ENCODE results near the gene SLC25A45. TPM values are rescaled to one million over a fixed set of nuclear protein-coding genes. Genes with fewer than 3 reads are reported as not detected.
A peak's percentile ranks its signal among the peaks of the same experiment; 100 is the strongest.

SLC25A45 gene
- total and polyA plus RNA-seq, 2 donors from 2014 or later, result 4.1 to 14.7 TPM

DNA sequence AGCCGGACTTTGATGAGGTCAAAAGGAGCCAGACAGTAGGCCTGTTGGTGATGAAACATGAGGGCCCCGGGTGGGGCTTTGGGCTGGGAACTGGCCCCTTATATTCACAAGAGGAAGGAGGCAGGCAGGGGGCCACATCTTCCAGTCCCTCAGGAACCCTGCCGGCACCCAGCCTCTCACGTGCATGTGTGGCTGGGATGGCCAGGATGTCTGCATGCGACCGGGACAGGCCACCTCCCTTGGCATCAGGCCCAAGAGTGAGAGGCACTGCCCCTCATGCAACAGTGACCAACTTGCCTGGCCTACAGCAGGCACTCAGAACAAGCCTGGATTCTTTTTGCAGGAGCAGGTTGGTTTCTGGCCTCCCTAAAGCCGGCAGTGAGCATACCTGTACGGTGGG, 5.4 kb downstream of the SLC25A45 start:
- H3K4me3 ChIP-seq (ENCODE audit: low read length in 3 of 3), result no peak overlapping the region
- H3K27ac ChIP-seq (ENCODE audit: low read depth in 2 of 2, low read length in 2 of 2), result no peak overlapping the region
- H3K27me3 ChIP-seq (ENCODE audit: control insufficient read depth, insufficient read depth, low read length), result no peaks in the 10 kb centered on the region
- intact Hi-C loops (cut with DNase I), result no loop called here
- peak in 1 of 5 donors; percentile 48 for DNase-seq
- no peak for FAIRE-seq
- H3K36me3 ChIP-seq (ENCODE audit: control insufficient read depth in 2 of 3, insufficient read depth in 3 of 3, low read length in 3 of 3), result no peaks in the 10 kb centered on the region
- H3K9ac ChIP-seq (ENCODE audit: low read length in 3 of 3), result peak overlapping the region in 1 of 3 donors; percentile 0
- peaks cover 0 to 42% (median 42%) of the 10 kb centered on the region in 3 donors for H3K4me1 ChIP-seq (ENCODE audit: control insufficient read depth in 2 of 3, insufficient read depth in 2 of 3, low read depth in 1 of 3, low read length in 3 of 3)
- H3K9me3 ChIP-seq (ENCODE audit: control insufficient read depth in 2 of 3, insufficient read depth in 1 of 3, low read length in 3 of 3), result no peaks in the 10 kb centered on the region
- TF ChIP-seq, protein P1, sequence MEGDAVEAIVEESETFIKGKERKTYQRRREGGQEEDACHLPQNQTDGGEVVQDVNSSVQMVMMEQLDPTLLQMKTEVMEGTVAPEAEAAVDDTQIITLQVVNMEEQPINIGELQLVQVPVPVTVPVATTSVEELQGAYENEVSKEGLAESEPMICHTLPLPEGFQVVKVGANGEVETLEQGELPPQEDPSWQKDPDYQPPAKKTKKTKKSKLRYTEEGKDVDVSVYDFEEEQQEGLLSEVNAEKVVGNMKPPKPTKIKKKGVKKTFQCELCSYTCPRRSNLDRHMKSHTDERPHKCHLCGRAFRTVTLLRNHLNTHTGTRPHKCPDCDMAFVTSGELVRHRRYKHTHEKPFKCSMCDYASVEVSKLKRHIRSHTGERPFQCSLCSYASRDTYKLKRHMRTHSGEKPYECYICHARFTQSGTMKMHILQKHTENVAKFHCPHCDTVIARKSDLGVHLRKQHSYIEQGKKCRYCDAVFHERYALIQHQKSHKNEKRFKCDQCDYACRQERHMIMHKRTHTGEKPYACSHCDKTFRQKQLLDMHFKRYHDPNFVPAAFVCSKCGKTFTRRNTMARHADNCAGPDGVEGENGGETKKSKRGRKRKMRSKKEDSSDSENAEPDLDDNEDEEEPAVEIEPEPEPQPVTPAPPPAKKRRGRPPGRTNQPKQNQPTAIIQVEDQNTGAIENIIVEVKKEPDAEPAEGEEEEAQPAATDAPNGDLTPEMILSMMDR (IDR thresholded peaks at IDR 0.05; ENCODE audit: borderline replicate concordance, extremely low read depth, insufficient read depth), result no peak

DNA sequence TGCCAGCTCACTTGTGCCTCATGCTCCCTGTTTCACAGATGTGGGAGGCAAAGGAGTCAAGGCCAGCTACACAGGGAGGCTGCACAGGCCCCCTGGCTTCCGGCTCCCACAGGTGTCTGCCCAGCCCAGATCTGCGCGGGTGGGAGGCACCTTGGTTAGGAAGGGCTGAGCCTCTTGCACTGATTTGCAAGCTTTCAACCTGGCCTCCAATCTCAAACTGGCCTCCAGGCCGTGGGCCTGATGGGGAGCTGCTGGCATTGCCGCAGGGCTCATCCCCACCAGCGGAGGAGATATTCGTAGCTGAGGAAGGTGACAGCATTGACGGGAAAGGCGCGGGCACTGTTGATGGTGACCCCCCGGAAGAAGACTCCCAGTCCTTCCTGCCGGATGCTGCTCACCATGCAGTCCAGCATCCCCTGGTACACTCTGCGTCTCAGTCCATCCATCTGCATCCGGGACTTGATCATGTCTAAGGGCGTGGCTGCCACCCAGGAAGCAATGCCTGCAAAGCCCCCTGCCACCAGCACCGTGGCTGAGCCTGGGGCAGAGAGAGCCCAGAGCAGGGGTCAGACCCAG, 6.2 kb downstream of the SLC25A45 start:
- Histone ChIP-seq H3K9ac (ENCODE audit: low read length in 3 of 3) (no peak overlapping the region), H3K27me3 (ENCODE audit: control insufficient read depth, insufficient read depth, low read length) (no peaks in the 10 kb centered on the region), H3K9me3 (ENCODE audit: control insufficient read depth in 2 of 3, insufficient read depth in 1 of 3, low read length in 3 of 3) (no peaks in the 10 kb centered on the region), H3K36me3 (ENCODE audit: control insufficient read depth in 2 of 3, insufficient read depth in 3 of 3, low read length in 3 of 3) (no peaks in the 10 kb centered on the region), H3K4me3 (ENCODE audit: low read length in 3 of 3) (no peak overlapping the region), H3K4me1 (ENCODE audit: control insufficient read depth in 2 of 3, insufficient read depth in 2 of 3, low read depth in 1 of 3, low read length in 3 of 3) (peaks cover 0 to 38% (median 38%) of the 10 kb centered on the region in 3 donors), H3K27ac (ENCODE audit: low read depth in 2 of 2, low read length in 2 of 2) (no peak overlapping the region)
- TF ChIP-seq, protein P1 (IDR thresholded peaks at IDR 0.05; ENCODE audit: borderline replicate concordance, extremely low read depth, insufficient read depth), result no peak
- peak in 1 of 5 donors; percentile 34 for DNase-seq
- FAIRE-seq, result no peak
- intact Hi-C loops (cut with DNase I), result no loop called here

DNA sequence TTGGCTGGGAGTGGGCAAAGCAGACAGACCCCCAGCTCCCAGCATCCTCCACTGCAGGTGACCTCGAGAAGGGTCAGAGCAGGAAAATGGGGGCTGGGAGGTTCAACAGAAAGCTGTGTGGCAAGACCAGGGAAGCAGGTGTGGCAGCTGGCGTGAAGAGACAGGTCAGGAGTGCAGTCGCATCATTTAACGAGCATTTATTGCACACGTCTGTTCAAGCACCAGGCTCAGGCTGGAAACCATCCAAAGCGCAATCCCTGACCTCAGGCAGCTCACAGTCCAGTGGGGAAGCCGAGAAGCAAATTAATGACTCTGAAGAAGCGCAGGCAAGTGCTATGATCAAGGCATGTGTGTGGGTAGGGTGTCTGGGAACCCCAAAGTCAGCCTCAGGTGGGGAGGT, 7.4 kb downstream of the SLC25A45 start:
- TF ChIP-seq, protein P1 (IDR thresholded peaks at IDR 0.05; ENCODE audit: borderline replicate concordance, extremely low read depth, insufficient read depth), result no peak
- DNase-seq (peak in 1 of 5 donors; percentile 32), FAIRE-seq (no peak)
- Histone ChIP-seq H3K36me3 (ENCODE audit: control insufficient read depth in 2 of 3, insufficient read depth in 3 of 3, low read length in 3 of 3) (no peaks in the 10 kb centered on the region), H3K4me1 (ENCODE audit: control insufficient read depth in 2 of 3, insufficient read depth in 2 of 3, low read depth in 1 of 3, low read length in 3 of 3) (peaks cover 0 to 27% (median 27%) of the 10 kb centered on the region in 3 donors), H3K4me3 (ENCODE audit: low read length in 3 of 3) (no peak overlapping the region), H3K27ac (ENCODE audit: low read depth in 2 of 2, low read length in 2 of 2) (no peak overlapping the region), H3K9ac (ENCODE audit: low read length in 3 of 3) (no peak overlapping the region), H3K9me3 (ENCODE audit: control insufficient read depth in 2 of 3, insufficient read depth in 1 of 3, low read length in 3 of 3) (no peaks in the 10 kb centered on the region), H3K27me3 (ENCODE audit: control insufficient read depth, insufficient read depth, low read length) (no peaks in the 10 kb centered on the region)
- intact Hi-C loops (cut with DNase I), result no loop called here

Measured in kidney (tissue), 14 donors.